HG03520 (cell line): Measurements from ENCODE around the gene SLC22A16.

Source experiments
- ATAC-seq: cut with Tn5 transposase; IDR thresholded peaks from one replicate; pipeline ENCODE4 v1.9.1; 2021; ENCODE audit warnings: mild to moderate bottlenecking, moderate library complexity; ENCODE audit not compliant: unreplicated experiment

Gene SLC22A16

GRCh38 chr6:110412360-110412759 is 64.1 kb downstream of the SLC22A16 start:
- ATAC-seq, result no peak

GRCh38 chr6:110410511-110410910 is 65.9 kb downstream of the SLC22A16 start:
- no peak for ATAC-seq

- ATAC-seq, result no peak
These were observed 66.6 kb downstream of the SLC22A16 start for GRCh38 chr6:110409794-110410193.

GRCh38 chr6:110408901-110409300 is 67.5 kb downstream of the SLC22A16 start:
- ATAC-seq, result no peak

GRCh38 chr6:110404607-110405006 is 71.8 kb downstream of the SLC22A16 start:
- no peak for ATAC-seq

GRCh38 chr6:110401585-110402176 is 74.7 kb downstream of the SLC22A16 start:
- no peak for ATAC-seq

GRCh38 chr6:110400208-110400607 is 76.2 kb downstream of the SLC22A16 start:
- ATAC-seq, result no peak

GRCh38 chr6:110399219-110400071 is 77.0 kb downstream of the SLC22A16 start:
- no peak for ATAC-seq

- no peak for ATAC-seq
These were observed 77.6 kb downstream of the SLC22A16 start for GRCh38 chr6:110398778-110399177.

- no peak for ATAC-seq
These were observed 81.2 kb downstream of the SLC22A16 start for GRCh38 chr6:110395221-110395620.

GRCh38 chr6:110394409-110394808 is 82.0 kb downstream of the SLC22A16 start:
- no peak for ATAC-seq

- ATAC-seq, result no peak
These were observed 83.7 kb downstream of the SLC22A16 start for GRCh38 chr6:110392727-110393126.

GRCh38 chr6:110390404-110390803 is 86.0 kb downstream of the SLC22A16 start:
- no peak for ATAC-seq

- ATAC-seq, result no peak
These were observed 86.6 kb downstream of the SLC22A16 start for GRCh38 chr6:110389689-110390382.

GRCh38 chr6:110387986-110388385 is 88.4 kb downstream of the SLC22A16 start:
- no peak for ATAC-seq

GRCh38 chr6:110385458-110385863 is 91.0 kb downstream of the SLC22A16 start:
- ATAC-seq, result no peak

GRCh38 chr6:110378552-110378951 is 97.9 kb downstream of the SLC22A16 start:
- no peak for ATAC-seq
